Measurements from ENCODE around the gene SYT7.

DNA sequence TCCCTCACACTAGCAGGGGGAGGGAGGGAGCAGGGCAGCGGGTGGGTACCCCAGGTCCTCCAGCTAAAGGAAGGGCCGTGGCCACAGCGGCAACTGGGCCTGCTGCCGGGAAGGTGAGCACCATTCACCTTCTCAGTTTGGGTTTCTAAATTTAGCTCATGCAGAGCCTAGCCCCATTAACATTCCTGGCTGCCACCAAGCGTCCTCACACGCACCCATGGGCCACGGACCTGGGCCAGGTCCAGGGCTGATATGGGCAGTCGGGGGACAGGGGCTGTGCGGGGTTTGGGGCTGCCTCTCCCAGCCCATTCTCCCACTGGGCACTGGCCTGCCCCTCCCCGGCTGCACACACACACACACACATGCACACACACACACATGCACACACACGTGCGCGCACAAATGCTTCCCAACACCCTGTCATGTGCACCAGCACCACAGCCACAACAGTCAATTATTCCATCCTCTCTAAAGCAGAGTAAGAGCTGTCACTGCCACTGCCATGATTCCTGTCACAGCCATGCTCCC, 28.7 kb downstream of the SYT7 start:
- TF ChIP-seq TAF1 (IDR thresholded peaks at IDR 0.05; ENCODE audit: borderline replicate concordance, insufficient read depth, low read length) (no peak), POLR2AphosphoS5 (IDR thresholded peaks at IDR 0.05; ENCODE audit: low read depth, low read length) (no peak)
- TF ChIP-seq, protein P1, sequence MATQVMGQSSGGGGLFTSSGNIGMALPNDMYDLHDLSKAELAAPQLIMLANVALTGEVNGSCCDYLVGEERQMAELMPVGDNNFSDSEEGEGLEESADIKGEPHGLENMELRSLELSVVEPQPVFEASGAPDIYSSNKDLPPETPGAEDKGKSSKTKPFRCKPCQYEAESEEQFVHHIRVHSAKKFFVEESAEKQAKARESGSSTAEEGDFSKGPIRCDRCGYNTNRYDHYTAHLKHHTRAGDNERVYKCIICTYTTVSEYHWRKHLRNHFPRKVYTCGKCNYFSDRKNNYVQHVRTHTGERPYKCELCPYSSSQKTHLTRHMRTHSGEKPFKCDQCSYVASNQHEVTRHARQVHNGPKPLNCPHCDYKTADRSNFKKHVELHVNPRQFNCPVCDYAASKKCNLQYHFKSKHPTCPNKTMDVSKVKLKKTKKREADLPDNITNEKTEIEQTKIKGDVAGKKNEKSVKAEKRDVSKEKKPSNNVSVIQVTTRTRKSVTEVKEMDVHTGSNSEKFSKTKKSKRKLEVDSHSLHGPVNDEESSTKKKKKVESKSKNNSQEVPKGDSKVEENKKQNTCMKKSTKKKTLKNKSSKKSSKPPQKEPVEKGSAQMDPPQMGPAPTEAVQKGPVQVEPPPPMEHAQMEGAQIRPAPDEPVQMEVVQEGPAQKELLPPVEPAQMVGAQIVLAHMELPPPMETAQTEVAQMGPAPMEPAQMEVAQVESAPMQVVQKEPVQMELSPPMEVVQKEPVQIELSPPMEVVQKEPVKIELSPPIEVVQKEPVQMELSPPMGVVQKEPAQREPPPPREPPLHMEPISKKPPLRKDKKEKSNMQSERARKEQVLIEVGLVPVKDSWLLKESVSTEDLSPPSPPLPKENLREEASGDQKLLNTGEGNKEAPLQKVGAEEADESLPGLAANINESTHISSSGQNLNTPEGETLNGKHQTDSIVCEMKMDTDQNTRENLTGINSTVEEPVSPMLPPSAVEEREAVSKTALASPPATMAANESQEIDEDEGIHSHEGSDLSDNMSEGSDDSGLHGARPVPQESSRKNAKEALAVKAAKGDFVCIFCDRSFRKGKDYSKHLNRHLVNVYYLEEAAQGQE (IDR thresholded peaks at IDR 0.05; ENCODE audit: insufficient read depth in 1 of 2, low read depth in 2 of 2, low read length in 2 of 2), result no peak

All from PFSK-1 (cell line).